ENCODE data around the gene SCN1A. TPM values are rescaled to one million over a fixed set of nuclear protein-coding genes. Genes with fewer than 3 reads are reported as not detected.
"Not testable (repeated sequence)": the region's sequence is repeated elsewhere in the genome, so short reads cannot be mapped to it uniquely, and the experiment has no call there.

SCN1A gene
- not detected in 2 replicates for total RNA-seq

GRCh38 chr2:166127217-166128155 is at the start of gene SCN1A:
Gene SCN1A (minus strand): TSS chr2:166128020. CDS start chr2:166073621, 54,399 bp downstream.
- intact Hi-C loops (cut with micrococcal nuclease): loop anchor here (1.0 to 5.0 kb wide), 6 partner anchors 70 to 1134 kb away; no protein-coding TSS in a partner anchor

GRCh38 chr2:166173263-166173662 is 45.4 kb upstream of the SCN1A start:
- intact Hi-C loops (cut with micrococcal nuclease): no loop called here

- intact Hi-C loops (cut with micrococcal nuclease): no loop called here
These were observed 43.4 kb upstream of the SCN1A start for GRCh38 chr2:166171216-166171615.

GRCh38 chr2:166170356-166170755 is 42.5 kb upstream of the SCN1A start:
- intact Hi-C loops (cut with micrococcal nuclease): no loop called here

GRCh38 chr2:166167449-166167848 is 39.6 kb upstream of the SCN1A start:
- intact Hi-C loops (cut with micrococcal nuclease): no loop called here

GRCh38 chr2:166163775-166164174 is 36.0 kb upstream of the SCN1A start:
- intact Hi-C loops (cut with micrococcal nuclease): no loop called here

GRCh38 chr2:166158546-166158945 is 30.7 kb upstream of the SCN1A start:
- intact Hi-C loops (cut with micrococcal nuclease): no loop called here

- intact Hi-C loops (cut with micrococcal nuclease): no loop called here
These were observed 29.8 kb upstream of the SCN1A start for GRCh38 chr2:166157578-166157977.

- intact Hi-C loops (cut with micrococcal nuclease): no loop called here
These were observed 29.2 kb upstream of the SCN1A start for GRCh38 chr2:166156985-166157490.

GRCh38 chr2:166155589-166155988 is 27.8 kb upstream of the SCN1A start:
- intact Hi-C loops (cut with micrococcal nuclease): no loop called here

GRCh38 chr2:166154685-166155338 is 27.0 kb upstream of the SCN1A start:
- intact Hi-C loops (cut with micrococcal nuclease): no loop called here

GRCh38 chr2:166152064-166152463 is 24.2 kb upstream of the SCN1A start:
- intact Hi-C loops (cut with micrococcal nuclease): no loop called here

GRCh38 chr2:166148500-166149400 is 20.9 kb upstream of the SCN1A start:
- intact Hi-C loops (cut with micrococcal nuclease): no loop called here

GRCh38 chr2:166147883-166148282 is 20.1 kb upstream of the SCN1A start:
- intact Hi-C loops (cut with micrococcal nuclease): no loop called here

- intact Hi-C loops (cut with micrococcal nuclease): no loop called here
These were observed 16.3 kb upstream of the SCN1A start for GRCh38 chr2:166144071-166144470.

- intact Hi-C loops (cut with micrococcal nuclease): no loop called here
These were observed 13.1 kb upstream of the SCN1A start for GRCh38 chr2:166140932-166141331.

GRCh38 chr2:166140475-166140874 is 12.7 kb upstream of the SCN1A start:
- intact Hi-C loops (cut with micrococcal nuclease): no loop called here

GRCh38 chr2:166139479-166139878 is 11.7 kb upstream of the SCN1A start:
- intact Hi-C loops (cut with micrococcal nuclease): not testable (repeated sequence)

- intact Hi-C loops (cut with micrococcal nuclease): no loop called here
These were observed 10.8 kb upstream of the SCN1A start for GRCh38 chr2:166138667-166139066.

GRCh38 chr2:166138144-166138543 is 10.3 kb upstream of the SCN1A start:
- intact Hi-C loops (cut with micrococcal nuclease): no loop called here

GRCh38 chr2:166137331-166137730 is 9.5 kb upstream of the SCN1A start:
- intact Hi-C loops (cut with micrococcal nuclease): no loop called here
